A549 (cell line): ENCODE results near the gene HOXB9.

ENCODE experiments used
- CBX8 ChIP-seq: fragments of 200-600 bp; sonication (generic); IDR thresholded peaks from 2 replicates; pipeline ENCODE4 v1.6.1; 2016
- CHD4 ChIP-seq: fragments of 200-600 bp; sonication (generic); IDR thresholded peaks from 2 replicates; pipeline ENCODE4 v1.6.1; 2016; ENCODE audit warnings: antibody characterized with exemption, mild to moderate bottlenecking, borderline replicate concordance
- CTCF ChIP-seq: fragments of >200 bp; sonication (Bioruptor Twin); formaldehyde crosslinking; IDR thresholded peaks from 3 replicates; pipeline ENCODE4 v1.5.1; 2016
- EP300 ChIP-seq, 2 experiments: fragments of >200 bp; sonication (Bioruptor Twin); formaldehyde crosslinking; IDR thresholded peaks; 2 replicates in 1 of 2; 3 replicates in 1 of 2; pipeline ENCODE4 v1.6.1; 2016 to 2017
- GATA3 ChIP-seq: IDR thresholded peaks from 2 replicates; pipeline ENCODE4 v1.6.1; 2012; ENCODE audit warnings: borderline replicate concordance
- MAX ChIP-seq: IDR thresholded peaks from 2 replicates; pipeline ENCODE4 v1.6.1; 2012
- MYC ChIP-seq: IDR thresholded peaks from 2 replicates; pipeline ENCODE4 v1.6.1; 2012; ENCODE audit warnings: mild to moderate bottlenecking, inconsistent platforms, low read length, improper control_type of control experiment, borderline replicate concordance
- PHF8 ChIP-seq: fragments of 200-600 bp; sonication (generic); IDR thresholded peaks from 2 replicates; pipeline ENCODE4 v1.6.1; 2016; ENCODE audit warnings: low read depth, mild to moderate bottlenecking, antibody characterized with exemption, moderate library complexity, borderline replicate concordance
- POLR2A ChIP-seq: IDR thresholded peaks from 2 replicates; pipeline ENCODE4 v1.6.1; 2012; ENCODE audit warnings: mild to moderate bottlenecking, low read length
- RAD21 ChIP-seq, 2 experiments: fragments of >200 bp in 1 of 2; sonication (Bioruptor Twin) in 1 of 2; formaldehyde crosslinking in 1 of 2; IDR thresholded peaks in 1 of 2; conservative IDR thresholded peaks in 1 of 2; 2 replicates in 1 of 2; 3 replicates in 1 of 2; pipeline ENCODE4 v1.6.1; 2012 to 2018; ENCODE audit warnings: inconsistent platforms in 1 of 2
- RCOR1 ChIP-seq: fragments of 150-350 bp; IDR thresholded peaks from 2 replicates; pipeline ENCODE4 v1.6.1; 2014; ENCODE audit warnings: antibody characterized with exemption, low read length, low read depth
- SMC3 ChIP-seq: fragments of >200 bp; sonication (Bioruptor Twin); formaldehyde crosslinking; IDR thresholded peaks from 3 replicates; pipeline ENCODE4 v1.6.1; 2018; ENCODE audit warnings: inconsistent platforms

GRCh38 chr17:48641541-48642058, 15.4 kb upstream of the HOXB9 start:
- TF ChIP-seq CTCF = no peak
- no peak for TF ChIP-seq EP300 (IDR thresholded peaks at IDR 0.05)
- TF ChIP-seq RCOR1 = no peak
- TF ChIP-seq PHF8 = no peak
- no peak for TF ChIP-seq MYC
- no peak for TF ChIP-seq GATA3
- no peak for TF ChIP-seq SMC3
- no peak for TF ChIP-seq POLR2A
- no peak for TF ChIP-seq CHD4
- TF ChIP-seq MAX = no peak
- TF ChIP-seq RAD21 (conservative IDR thresholded peaks at IDR 0.05 in 1 of 2, IDR thresholded peaks at IDR 0.05 in 1 of 2) = no peak
- TF ChIP-seq CBX8 = no peak
